Immature natural killer cell (primary cell): ENCODE results near the gene SPEF1. TPM values are rescaled to one million over a fixed set of nuclear protein-coding genes. Genes with fewer than 3 reads are reported as not detected.
A peak's percentile ranks its signal among the peaks of the same experiment; 100 is the strongest.

Source experiments
- DNase-seq, 3 donors: peaks; one replicate each; pipeline ENCODE4 v3.0.0; 2022; ENCODE audit warnings: mixed read lengths in 1 of 3
- H3K27ac Mint-ChIP-seq, 6 donors: one replicate each; pipeline ENCODE4 v1.8.0; 2020; ENCODE audit warnings: mixed read lengths in 6 of 6, mild to moderate bottlenecking in 5 of 6, inconsistent platforms in 4 of 6, moderate library complexity in 3 of 6
- H3K27me3 Mint-ChIP-seq, 3 donors: one replicate each; pipeline ENCODE4 v1.8.0; 2020 to 2021; ENCODE audit warnings: low read depth in 3 of 3, mild to moderate bottlenecking in 3 of 3, mixed read lengths in 3 of 3, moderate library complexity in 3 of 3, inconsistent platforms in 1 of 3
- H3K36me3 Mint-ChIP-seq, 3 donors: one replicate each; pipeline ENCODE4 v1.8.0; 2020; ENCODE audit warnings: mixed read lengths in 3 of 3, inconsistent platforms in 2 of 3, mild to moderate bottlenecking in 2 of 3
- H3K4me1 Mint-ChIP-seq, 2 donors: one replicate each; pipeline ENCODE4 v1.8.0; 2020; ENCODE audit warnings: inconsistent platforms in 2 of 2, mild to moderate bottlenecking in 2 of 2, mixed read lengths in 2 of 2, moderate library complexity in 1 of 2
- H3K4me3 Mint-ChIP-seq, 5 donors: one replicate each; pipeline ENCODE4 v1.8.0; 2020; ENCODE audit warnings: mild to moderate bottlenecking in 5 of 5, mixed read lengths in 5 of 5, inconsistent platforms in 3 of 5, moderate library complexity in 3 of 5
- H3K9me3 Mint-ChIP-seq, 6 donors: one replicate each; pipeline ENCODE4 v1.8.0; 2020; ENCODE audit warnings: mild to moderate bottlenecking in 6 of 6, mixed read lengths in 6 of 6, inconsistent platforms in 4 of 6, moderate library complexity in 3 of 6
- polyA plus RNA-seq, 3 donors: library from polyadenylated mRNA; unstranded; fragments of 300-500 nt; fragmentation: Illumina TruSeq; gene quantifications; one replicate each; pipeline ENCODE4 v1.2.3, GENCODE V29; 2021

Gene SPEF1
- polyA plus RNA-seq, 3 donors from 2014 or later = not detected

GRCh38 chr20:3815703-3816315 lies 34.6 kb upstream of the SPEF1 start:
- Mint-ChIP-seq H3K4me3 (peak overlapping the region; percentile 81 to 95 (median 85)), H3K27me3 (peaks cover 9 to 23% (median 14%) of the 10 kb centered on the region in 3 donors), H3K36me3 (no peaks in the 10 kb centered on the region), H3K27ac (peak overlapping the region; percentile 87 to 96 (median 94)), H3K4me1 (peaks cover 86% of the 10 kb centered on the region in 2 donors), H3K9me3 (no peaks in the 10 kb centered on the region)
- peak; percentile 65 to 71 (median 68) for DNase-seq

- Mint-ChIP-seq H3K27me3 (peaks cover 9 to 19% (median 10%) of the 10 kb centered on the region in 3 donors), H3K9me3 (no peaks in the 10 kb centered on the region), H3K36me3 (no peaks in the 10 kb centered on the region), H3K27ac (peak overlapping the region in 5 of 6 donors; percentile 87 to 96 (median 93)), H3K4me1 (peaks cover 90 to 91% of the 10 kb centered on the region in 2 donors), H3K4me3 (peak overlapping the region; percentile 27 to 95 (median 85))
- DNase-seq = no peak
These were observed 33.8 kb upstream of the SPEF1 start for GRCh38 chr20:3814928-3815495.

- peak overlapping the region; percentile 80 to 98 (median 83) for H3K27ac Mint-ChIP-seq
- H3K27me3 Mint-ChIP-seq = peaks cover 9 to 17% (median 10%) of the 10 kb centered on the region in 3 donors
- peak overlapping the region; percentile 22 to 74 (median 57) for H3K4me3 Mint-ChIP-seq
- no peaks in the 10 kb centered on the region for H3K9me3 Mint-ChIP-seq
- peak in 1 of 3 donors; percentile 28 for DNase-seq
- no peaks in the 10 kb centered on the region for H3K36me3 Mint-ChIP-seq
- H3K4me1 Mint-ChIP-seq = peaks cover 83 to 85% of the 10 kb centered on the region in 2 donors
These were observed 32.8 kb upstream of the SPEF1 start for GRCh38 chr20:3813848-3814581.

DNA sequence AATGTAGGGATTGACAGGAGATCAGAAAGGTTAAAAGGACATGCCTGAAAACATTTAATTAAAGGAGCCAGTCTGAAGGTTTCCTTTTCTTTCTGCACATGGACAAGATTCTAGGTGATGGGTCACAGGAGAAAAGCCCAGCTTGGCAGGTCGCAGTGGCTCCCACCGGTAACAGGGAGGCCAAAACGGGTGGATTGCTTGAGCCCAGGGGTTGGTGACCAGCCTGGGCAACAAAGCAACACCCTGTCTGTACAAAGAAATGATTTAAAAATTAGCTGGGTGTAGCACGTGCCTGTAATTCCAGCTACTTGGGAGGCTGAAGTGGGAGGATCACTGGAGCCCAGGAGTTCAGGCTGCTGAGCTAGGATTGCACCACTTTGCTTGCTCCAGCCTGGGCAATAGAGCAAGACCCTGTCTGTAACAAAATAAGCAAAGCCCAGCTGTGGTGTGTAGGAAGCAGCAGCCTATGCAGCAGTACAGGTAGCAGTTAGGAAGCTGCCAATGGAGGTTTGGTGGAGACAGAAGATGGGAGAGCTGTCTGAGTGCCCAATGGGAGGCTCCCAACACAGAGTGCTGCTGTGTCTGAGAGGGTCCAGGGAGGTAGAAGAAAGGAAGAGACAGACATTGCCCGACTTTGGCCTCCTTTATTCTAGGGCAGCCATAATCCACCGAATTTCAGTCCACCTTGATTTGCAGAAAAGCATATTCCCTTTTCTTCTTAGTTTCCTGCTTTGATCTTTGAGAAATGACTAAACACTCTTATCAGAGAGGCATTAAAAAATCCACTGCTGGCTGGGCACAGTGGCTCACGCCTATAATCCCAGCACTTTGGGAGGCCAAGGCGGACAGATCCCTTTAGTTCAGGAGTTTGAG lies 32.0 kb upstream of the SPEF1 start:
- H3K36me3 Mint-ChIP-seq = no peaks in the 10 kb centered on the region
- H3K4me1 Mint-ChIP-seq = peaks cover 77 to 80% of the 10 kb centered on the region in 2 donors
- H3K27me3 Mint-ChIP-seq = peaks cover 7 to 17% (median 10%) of the 10 kb centered on the region in 3 donors
- H3K9me3 Mint-ChIP-seq = no peaks in the 10 kb centered on the region
- no peak for DNase-seq
- peak overlapping the region; percentile 22 to 87 (median 57) for H3K4me3 Mint-ChIP-seq
- peak overlapping the region; percentile 80 to 98 (median 96) for H3K27ac Mint-ChIP-seq

DNA sequence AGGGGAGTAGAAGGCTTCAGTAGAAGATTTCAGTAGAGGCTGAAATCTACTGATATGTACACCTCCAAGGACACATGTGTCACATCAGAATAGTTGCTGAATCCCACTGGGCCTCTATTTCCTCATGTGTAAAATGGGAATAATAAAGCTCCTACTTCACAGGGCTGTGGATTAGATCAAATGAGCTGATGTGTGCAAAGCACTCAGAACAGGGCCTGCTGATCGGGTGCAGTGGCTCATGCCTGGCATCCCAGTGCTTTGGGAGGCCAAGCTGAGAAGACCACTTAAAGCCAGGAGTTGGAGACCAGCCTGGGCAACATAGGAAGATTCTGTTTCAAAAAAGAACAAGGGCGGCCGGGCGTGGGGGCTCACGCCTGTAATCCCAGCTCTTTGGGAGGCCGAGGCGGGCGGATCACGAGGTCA lies 31.0 kb upstream of the SPEF1 start:
- Mint-ChIP-seq H3K27me3 (peaks cover 7 to 17% (median 10%) of the 10 kb centered on the region in 3 donors), H3K27ac (peak overlapping the region; percentile 96 to 99 (median 98)), H3K4me3 (peak overlapping the region; percentile 82 to 95 (median 88)), H3K9me3 (no peaks in the 10 kb centered on the region), H3K4me1 (peaks cover 78 to 81% of the 10 kb centered on the region in 2 donors), H3K36me3 (no peaks in the 10 kb centered on the region)
- DNase-seq = no peak

GRCh38 chr20:3811467-3812258 lies 30.4 kb upstream of the SPEF1 start:
- H3K27me3 Mint-ChIP-seq = peaks cover 7 to 17% (median 10%) of the 10 kb centered on the region in 3 donors
- no peaks in the 10 kb centered on the region for H3K36me3 Mint-ChIP-seq
- peak; percentile 79 to 86 (median 84) for DNase-seq
- no peaks in the 10 kb centered on the region for H3K9me3 Mint-ChIP-seq
- peak overlapping the region; percentile 82 to 95 (median 88) for H3K4me3 Mint-ChIP-seq
- H3K4me1 Mint-ChIP-seq = peaks cover 78 to 81% of the 10 kb centered on the region in 2 donors
- H3K27ac Mint-ChIP-seq = peak overlapping the region; percentile 96 to 99 (median 98)

DNA sequence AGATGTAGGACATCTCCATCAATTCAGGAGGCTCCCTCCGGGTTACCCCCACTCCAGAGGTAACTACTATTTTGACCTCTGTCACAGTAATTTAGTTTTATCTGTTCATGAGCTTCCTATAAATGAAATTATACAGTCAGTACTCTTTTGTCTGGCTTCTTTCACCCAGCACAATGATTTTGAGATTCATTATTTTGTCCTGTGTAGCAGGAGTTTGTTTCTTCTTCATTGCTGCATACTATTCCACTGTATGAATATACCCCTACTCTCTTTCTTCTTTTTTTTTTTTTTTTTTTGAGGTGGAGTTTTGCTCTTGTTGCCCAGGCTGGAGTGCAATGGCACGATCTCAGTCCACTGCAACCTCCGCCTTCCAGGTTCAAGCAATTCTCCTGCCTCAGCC lies 27.3 kb upstream of the SPEF1 start:
- Mint-ChIP-seq H3K4me3 (no peak overlapping the region), H3K27me3 (peaks cover 6 to 11% (median 7%) of the 10 kb centered on the region in 3 donors), H3K36me3 (peaks cover 18 to 24% (median 20%) of the 10 kb centered on the region in 3 donors), H3K4me1 (peaks cover 63 to 77% of the 10 kb centered on the region in 2 donors), H3K27ac (no peak overlapping the region), H3K9me3 (no peaks in the 10 kb centered on the region)
- DNase-seq = no peak

- Mint-ChIP-seq H3K36me3 (peaks cover 31 to 52% (median 35%) of the 10 kb centered on the region in 3 donors), H3K27ac (peak overlapping the region in 3 of 6 donors; percentile 82 to 90 (median 85)), H3K27me3 (peaks cover 0 to 2% (median 1%) of the 10 kb centered on the region in 3 donors), H3K9me3 (no peaks in the 10 kb centered on the region), H3K4me1 (peaks cover 46 to 63% of the 10 kb centered on the region in 2 donors), H3K4me3 (no peak overlapping the region)
- no peak for DNase-seq
These were observed 23.5 kb upstream of the SPEF1 start for GRCh38 chr20:3804781-3805180.

DNA sequence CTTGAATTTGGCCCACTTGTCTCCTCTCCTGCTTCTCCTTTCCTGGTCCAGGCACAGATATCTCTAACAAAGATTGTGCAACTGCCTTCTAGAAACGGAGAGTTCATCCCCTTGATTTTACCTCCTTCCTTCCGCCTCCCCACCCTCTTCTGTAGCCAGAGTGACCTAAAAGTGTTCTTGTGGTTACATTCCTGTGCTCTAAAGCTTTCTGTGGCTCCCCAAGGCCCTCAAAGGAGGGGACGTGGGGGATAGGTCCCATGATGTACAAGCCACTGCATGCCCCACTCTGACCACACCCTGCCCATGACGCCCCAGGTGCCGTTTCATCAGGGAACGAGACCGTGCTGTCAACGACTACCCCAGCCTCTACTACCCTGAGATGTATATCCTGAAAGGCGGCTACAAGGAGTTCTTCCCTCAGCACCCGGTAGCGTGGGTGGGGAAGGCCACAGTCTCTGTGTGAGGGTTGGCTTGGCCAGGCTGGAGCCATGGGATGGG lies 23.1 kb upstream of the SPEF1 start:
- Mint-ChIP-seq H3K9me3 (no peaks in the 10 kb centered on the region), H3K27me3 (peaks cover 0 to 4% (median 1%) of the 10 kb centered on the region in 3 donors), H3K27ac (peak overlapping the region in 5 of 6 donors; percentile 58 to 82 (median 76)), H3K4me3 (peak overlapping the region in 1 of 5 donors; percentile 21), H3K4me1 (peaks cover 50 to 67% of the 10 kb centered on the region in 2 donors), H3K36me3 (peaks cover 31 to 55% (median 35%) of the 10 kb centered on the region in 3 donors)
- DNase-seq = no peak

DNA sequence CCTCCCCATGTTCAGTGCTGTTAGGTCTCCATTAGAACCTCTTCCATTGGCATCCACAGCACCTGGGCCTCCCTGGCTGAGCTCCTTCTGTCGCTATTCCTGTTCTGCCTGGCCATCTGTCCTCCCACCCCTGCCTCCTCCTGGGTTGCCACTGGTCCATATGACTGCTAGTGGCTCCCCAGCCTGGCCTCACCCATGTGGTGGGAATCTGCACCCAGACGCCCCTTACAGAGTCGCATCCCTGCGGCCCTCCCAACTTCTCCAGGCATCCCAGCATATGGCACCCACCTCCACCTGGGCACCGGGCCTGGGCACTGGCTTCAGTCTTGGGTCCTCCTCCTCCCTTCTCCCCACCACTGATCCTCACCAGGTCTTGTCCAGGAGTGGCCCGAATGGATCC lies 22.6 kb upstream of the SPEF1 start:
- peaks cover 31 to 58% (median 35%) of the 10 kb centered on the region in 3 donors for H3K36me3 Mint-ChIP-seq
- peaks cover 55 to 72% of the 10 kb centered on the region in 2 donors for H3K4me1 Mint-ChIP-seq
- H3K27me3 Mint-ChIP-seq = peaks cover 0 to 4% (median 1%) of the 10 kb centered on the region in 3 donors
- H3K27ac Mint-ChIP-seq = peak overlapping the region in 5 of 6 donors; percentile 58 to 82 (median 76)
- no peak for DNase-seq
- H3K4me3 Mint-ChIP-seq = peak overlapping the region in 1 of 5 donors; percentile 21
- no peaks in the 10 kb centered on the region for H3K9me3 Mint-ChIP-seq

DNA sequence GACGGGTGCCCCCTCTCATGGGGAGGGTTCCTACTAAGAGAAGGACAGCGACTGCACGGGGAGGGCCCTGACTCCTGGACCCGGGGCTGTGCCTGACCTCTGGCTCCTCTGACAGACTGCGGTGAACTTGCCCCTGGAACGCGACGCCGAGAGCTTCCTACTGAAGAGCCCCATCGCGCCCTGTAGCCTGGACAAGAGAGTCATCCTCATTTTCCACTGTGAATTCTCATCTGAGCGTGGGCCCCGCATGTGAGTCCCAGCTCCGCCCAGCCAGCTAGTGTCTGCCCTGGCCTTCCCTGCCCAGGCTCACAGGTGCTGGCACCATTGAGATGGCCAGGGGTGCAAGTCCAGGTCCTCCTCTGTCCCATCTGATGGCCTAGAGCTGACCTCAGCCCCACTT lies 22.0 kb upstream of the SPEF1 start:
- no peak for DNase-seq
- no peaks in the 10 kb centered on the region for H3K9me3 Mint-ChIP-seq
- H3K4me1 Mint-ChIP-seq = peaks cover 59 to 75% of the 10 kb centered on the region in 2 donors
- peaks cover 31 to 61% (median 35%) of the 10 kb centered on the region in 3 donors for H3K36me3 Mint-ChIP-seq
- no peak overlapping the region for H3K4me3 Mint-ChIP-seq
- H3K27ac Mint-ChIP-seq = peak overlapping the region in 5 of 6 donors; percentile 28 to 85 (median 72)
- peaks cover 0 to 5% (median 1%) of the 10 kb centered on the region in 3 donors for H3K27me3 Mint-ChIP-seq
